Activated naive CD4-positive, alpha-beta T cell treated with anti-CD3 and anti-CD28 coated beads, Interleukin-2, amount 50 U/mL, for 24 hours (primary cell): Measurements from ENCODE around the gene MLXIP.
A peak's percentile ranks its signal among the peaks of the same experiment; 100 is the strongest.

Experiments used
- H3K27ac Mint-ChIP-seq: one replicate; pipeline ENCODE4 v1.8.0; 2021; ENCODE audit warnings: mild to moderate bottlenecking, mixed read lengths
- H3K27me3 Mint-ChIP-seq: one replicate; pipeline ENCODE4 v1.8.0; 2021; ENCODE audit warnings: mixed read lengths
- H3K36me3 Mint-ChIP-seq: one replicate; pipeline ENCODE4 v1.8.0; 2021; ENCODE audit warnings: mixed read lengths
- H3K4me1 Mint-ChIP-seq: one replicate; pipeline ENCODE4 v1.8.0; 2021; ENCODE audit warnings: mixed read lengths
- H3K4me3 Mint-ChIP-seq: one replicate; pipeline ENCODE4 v1.8.0; 2021; ENCODE audit warnings: mild to moderate bottlenecking, mixed read lengths
- H3K9me3 Mint-ChIP-seq: one replicate; pipeline ENCODE4 v1.8.0; 2021; ENCODE audit warnings: mixed read lengths

The MLXIP gene

GRCh38 chr12:122137681-122138080 is 59.1 kb downstream of the MLXIP start:
- Mint-ChIP-seq H3K4me1 (no peaks in the 10 kb centered on the region), H3K36me3 (no peaks in the 10 kb centered on the region), H3K9me3 (no peaks in the 10 kb centered on the region), H3K4me3 (no peak overlapping the region), H3K27me3 (no peaks in the 10 kb centered on the region), H3K27ac (no peak overlapping the region)

DNA sequence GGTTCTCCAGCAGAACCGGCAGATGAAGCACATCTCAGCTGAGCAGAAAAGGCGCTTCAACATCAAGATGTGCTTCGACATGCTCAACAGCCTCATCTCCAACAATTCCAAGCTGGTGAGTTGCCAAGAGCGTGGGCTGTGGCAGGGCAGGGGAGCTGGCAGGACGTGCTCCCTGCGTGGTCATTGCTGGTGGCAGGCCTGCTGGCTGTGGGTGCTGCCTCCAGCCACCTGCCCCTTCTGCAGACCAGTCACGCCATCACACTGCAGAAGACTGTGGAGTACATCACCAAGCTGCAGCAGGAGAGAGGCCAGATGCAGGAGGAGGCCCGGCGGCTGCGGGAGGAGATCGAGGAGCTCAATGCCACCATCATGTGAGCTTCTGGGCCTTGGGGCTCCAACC is 59.6 kb downstream of the MLXIP start:
- no peaks in the 10 kb centered on the region for H3K36me3 Mint-ChIP-seq
- H3K4me1 Mint-ChIP-seq, result no peaks in the 10 kb centered on the region
- H3K4me3 Mint-ChIP-seq, result no peak overlapping the region
- H3K27ac Mint-ChIP-seq, result no peak overlapping the region
- no peaks in the 10 kb centered on the region for H3K27me3 Mint-ChIP-seq
- no peaks in the 10 kb centered on the region for H3K9me3 Mint-ChIP-seq

DNA sequence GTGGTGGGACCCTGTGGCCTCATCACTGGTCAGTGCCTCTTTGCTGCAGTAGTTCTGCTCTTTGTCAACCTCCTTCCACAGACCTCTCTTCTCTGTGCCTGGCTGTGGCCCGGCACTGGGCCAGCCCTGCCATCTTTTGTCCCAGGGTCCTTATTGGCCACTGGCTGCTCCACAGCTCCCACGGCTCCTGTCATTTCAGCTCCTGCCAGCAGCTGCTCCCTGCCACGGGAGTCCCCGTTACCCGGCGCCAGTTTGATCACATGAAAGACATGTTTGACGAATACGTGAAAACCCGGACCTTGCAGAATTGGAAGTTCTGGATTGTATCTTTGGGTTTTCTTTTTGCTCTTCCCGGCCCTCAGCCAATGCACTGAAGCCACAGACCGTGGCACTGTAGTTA is 60.1 kb downstream of the MLXIP start:
- Mint-ChIP-seq H3K4me1 (no peaks in the 10 kb centered on the region), H3K4me3 (no peak overlapping the region), H3K27ac (no peak overlapping the region), H3K36me3 (no peaks in the 10 kb centered on the region), H3K27me3 (no peaks in the 10 kb centered on the region), H3K9me3 (no peaks in the 10 kb centered on the region)

GRCh38 chr12:122139266-122139665 is 60.7 kb downstream of the MLXIP start:
- Mint-ChIP-seq H3K27me3 (no peaks in the 10 kb centered on the region), H3K27ac (no peak overlapping the region), H3K4me1 (no peaks in the 10 kb centered on the region), H3K36me3 (no peaks in the 10 kb centered on the region), H3K9me3 (no peaks in the 10 kb centered on the region), H3K4me3 (no peak overlapping the region)

DNA sequence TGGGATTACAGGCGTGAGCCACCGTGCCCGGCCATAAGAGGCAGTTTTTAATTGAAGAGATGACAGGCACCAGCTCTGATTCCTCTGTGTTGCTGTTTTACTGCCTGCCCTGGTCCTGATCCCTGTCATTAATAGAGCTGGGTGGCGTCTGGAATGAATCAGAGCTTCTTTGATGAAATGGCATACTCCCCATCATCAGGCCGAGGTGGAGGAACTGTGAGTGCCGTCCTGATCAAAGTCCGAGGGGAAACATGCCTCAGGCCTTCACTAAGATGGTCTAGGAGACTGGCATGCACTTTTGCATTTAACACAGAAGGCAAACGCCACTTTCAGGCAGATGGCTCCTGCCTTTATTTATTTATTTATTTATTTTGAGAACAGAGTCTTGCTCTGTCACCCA is 61.4 kb downstream of the MLXIP start:
- Mint-ChIP-seq H3K4me3 (no peak overlapping the region), H3K4me1 (no peaks in the 10 kb centered on the region), H3K9me3 (no peaks in the 10 kb centered on the region), H3K27ac (no peak overlapping the region), H3K36me3 (no peaks in the 10 kb centered on the region), H3K27me3 (no peaks in the 10 kb centered on the region)

DNA sequence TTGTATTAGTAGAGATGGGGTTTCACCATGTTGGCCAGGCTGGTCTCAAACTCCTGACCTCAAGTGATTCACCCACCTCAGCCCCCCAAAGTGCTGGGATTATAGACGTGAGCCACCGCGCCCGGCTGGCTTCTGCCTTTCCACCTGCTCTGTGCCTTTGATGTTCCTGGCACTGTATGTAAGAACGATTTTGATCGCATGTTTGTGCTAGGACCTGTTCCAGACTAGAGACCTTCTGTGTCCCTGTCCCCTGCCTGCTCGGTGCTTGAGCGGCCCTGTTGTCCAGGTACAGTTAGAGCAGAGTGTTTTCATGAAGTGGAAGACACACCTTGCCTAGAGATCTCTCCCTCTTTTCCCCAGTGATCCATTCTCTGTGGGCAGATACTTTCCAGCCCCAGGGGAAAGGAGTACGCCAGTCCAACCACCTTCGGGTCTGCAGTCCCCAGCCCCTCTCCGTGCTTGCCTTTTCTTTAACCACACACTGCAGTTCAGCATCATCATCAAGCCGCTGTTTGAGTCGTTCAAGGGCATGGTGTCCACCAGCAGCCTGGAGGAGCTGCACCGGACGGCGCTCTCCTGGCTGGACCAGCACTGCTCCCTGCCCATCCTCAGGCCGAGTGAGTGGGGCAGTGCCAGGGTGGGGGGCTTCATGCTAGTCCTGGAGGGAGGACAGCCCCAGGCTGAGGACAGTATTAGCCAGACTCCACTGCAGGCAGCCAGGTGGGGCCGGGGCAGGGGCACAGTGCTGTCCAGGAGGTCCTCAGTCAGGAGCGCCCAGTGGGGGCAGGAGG is 62.1 kb downstream of the MLXIP start:
- Mint-ChIP-seq H3K27me3 (no peaks in the 10 kb centered on the region), H3K36me3 (no peaks in the 10 kb centered on the region), H3K4me3 (no peak overlapping the region), H3K9me3 (no peaks in the 10 kb centered on the region), H3K27ac (no peak overlapping the region), H3K4me1 (no peaks in the 10 kb centered on the region)

- H3K4me3 Mint-ChIP-seq, result no peak overlapping the region
- H3K4me1 Mint-ChIP-seq, result no peaks in the 10 kb centered on the region
- no peaks in the 10 kb centered on the region for H3K36me3 Mint-ChIP-seq
- no peaks in the 10 kb centered on the region for H3K9me3 Mint-ChIP-seq
- H3K27me3 Mint-ChIP-seq, result no peaks in the 10 kb centered on the region
- H3K27ac Mint-ChIP-seq, result no peak overlapping the region
Measured at GRCh38 chr12:122141911-122142725, 63.6 kb downstream of the MLXIP start.

DNA sequence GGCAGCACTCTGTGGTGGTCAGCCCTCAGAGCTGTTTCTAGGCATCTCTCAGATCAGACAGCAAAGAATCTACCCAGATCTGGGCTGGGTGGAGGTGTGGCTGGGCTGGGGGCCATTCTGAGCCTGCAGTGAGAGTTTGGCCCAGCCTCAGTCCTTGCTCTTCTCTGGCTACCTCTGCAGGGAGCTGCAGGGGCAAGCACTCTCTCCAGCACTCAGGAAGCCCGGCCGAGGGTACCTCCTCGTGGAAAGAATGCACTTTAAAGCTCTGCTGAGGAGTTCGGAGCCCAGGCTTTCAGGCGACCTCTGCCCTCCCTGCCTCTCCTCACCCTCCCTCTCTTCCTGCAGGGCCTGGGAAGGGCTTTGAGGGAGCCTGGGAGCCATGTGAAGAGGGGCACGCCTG is 64.3 kb downstream of the MLXIP start:
- H3K9me3 Mint-ChIP-seq, result no peaks in the 10 kb centered on the region

DNA sequence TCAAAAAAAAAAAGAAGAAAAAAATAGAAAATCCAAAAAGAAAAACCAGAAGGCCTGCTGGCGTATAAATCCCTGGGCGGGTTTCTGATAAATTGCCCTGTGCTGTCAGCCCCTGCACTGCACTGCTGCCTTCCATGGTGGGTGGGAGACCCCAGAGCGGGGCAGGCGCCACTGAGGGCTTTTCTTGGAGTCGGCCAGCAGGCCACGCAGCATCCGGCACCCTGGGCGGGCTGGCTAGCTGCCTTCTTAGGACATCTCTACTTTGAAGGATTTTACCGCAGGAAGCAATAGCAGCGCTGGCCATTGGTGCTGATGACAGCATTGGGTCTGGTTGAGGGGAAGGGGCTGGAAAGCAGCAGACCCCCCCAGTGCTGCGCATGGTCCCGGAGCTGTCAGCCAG is 66.3 kb downstream of the MLXIP start:
- Mint-ChIP-seq H3K36me3 (no peaks in the 10 kb centered on the region), H3K4me3 (no peak overlapping the region), H3K27ac (no peak overlapping the region), H3K9me3 (no peaks in the 10 kb centered on the region), H3K27me3 (no peaks in the 10 kb centered on the region), H3K4me1 (peaks cover 6% of the 10 kb centered on the region)

More for the DNA sequence above, 64.3 kb downstream of the MLXIP start:
- no peak overlapping the region for H3K4me3 Mint-ChIP-seq
- H3K27me3 Mint-ChIP-seq, result no peaks in the 10 kb centered on the region
- no peaks in the 10 kb centered on the region for H3K4me1 Mint-ChIP-seq
- H3K27ac Mint-ChIP-seq, result no peak overlapping the region
- no peaks in the 10 kb centered on the region for H3K36me3 Mint-ChIP-seq

GRCh38 chr12:122145505-122146330 is 67.2 kb downstream of the MLXIP start:
- Mint-ChIP-seq H3K4me3 (no peak overlapping the region), H3K36me3 (no peaks in the 10 kb centered on the region), H3K27me3 (no peaks in the 10 kb centered on the region), H3K9me3 (no peaks in the 10 kb centered on the region), H3K27ac (no peak overlapping the region), H3K4me1 (peaks cover 6% of the 10 kb centered on the region)

DNA sequence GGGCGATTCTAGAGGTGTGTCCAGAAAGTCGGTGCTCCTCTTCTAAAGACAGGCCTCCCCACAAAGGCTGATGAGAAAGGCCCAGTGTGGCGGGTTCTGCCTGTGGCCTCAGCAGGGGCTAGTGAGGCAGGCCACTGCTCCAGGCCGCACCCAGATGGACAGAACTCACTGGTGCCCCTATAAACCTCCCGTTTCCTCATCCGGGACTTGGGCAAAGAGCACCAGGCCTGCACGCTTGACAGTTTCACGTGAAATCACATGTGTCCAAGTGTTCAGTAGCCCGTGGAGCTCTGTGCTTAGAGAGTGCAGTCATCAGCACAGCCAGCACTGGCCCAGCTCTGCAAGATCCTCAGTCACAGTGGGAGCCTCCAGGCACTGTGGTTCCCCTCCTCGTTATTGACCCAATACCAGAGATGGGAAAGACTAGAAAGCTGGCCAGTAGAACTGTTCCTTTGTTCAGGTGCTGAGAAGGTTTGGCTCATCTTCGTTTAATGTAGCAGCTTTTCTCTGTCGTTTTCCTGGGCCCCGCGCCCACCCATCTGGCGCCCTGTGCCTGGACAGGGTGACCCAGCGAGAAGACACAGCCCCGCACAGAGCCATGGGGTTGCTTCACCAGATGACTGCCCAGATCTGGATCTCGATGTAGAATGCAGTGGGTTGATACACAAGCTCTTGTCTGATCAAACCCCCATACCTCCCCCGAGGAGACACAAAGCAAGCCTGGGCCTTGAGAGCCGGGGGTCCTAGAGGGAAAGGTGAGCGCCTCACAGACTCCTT is 69.1 kb downstream of the MLXIP start:
- no peaks in the 10 kb centered on the region for H3K36me3 Mint-ChIP-seq
- no peaks in the 10 kb centered on the region for H3K27me3 Mint-ChIP-seq
- H3K4me1 Mint-ChIP-seq, result peaks cover 6% of the 10 kb centered on the region
- H3K9me3 Mint-ChIP-seq, result no peaks in the 10 kb centered on the region
- no peak overlapping the region for H3K4me3 Mint-ChIP-seq
- H3K27ac Mint-ChIP-seq, result peak overlapping the region; percentile 13

- no peaks in the 10 kb centered on the region for H3K27me3 Mint-ChIP-seq
- H3K9me3 Mint-ChIP-seq, result no peaks in the 10 kb centered on the region
- H3K4me1 Mint-ChIP-seq, result peaks cover 6% of the 10 kb centered on the region
- peak overlapping the region; percentile 9 for H3K27ac Mint-ChIP-seq
- H3K4me3 Mint-ChIP-seq, result no peak overlapping the region
- H3K36me3 Mint-ChIP-seq, result no peaks in the 10 kb centered on the region
Measured at GRCh38 chr12:122148657-122149056, 70.1 kb downstream of the MLXIP start.

DNA sequence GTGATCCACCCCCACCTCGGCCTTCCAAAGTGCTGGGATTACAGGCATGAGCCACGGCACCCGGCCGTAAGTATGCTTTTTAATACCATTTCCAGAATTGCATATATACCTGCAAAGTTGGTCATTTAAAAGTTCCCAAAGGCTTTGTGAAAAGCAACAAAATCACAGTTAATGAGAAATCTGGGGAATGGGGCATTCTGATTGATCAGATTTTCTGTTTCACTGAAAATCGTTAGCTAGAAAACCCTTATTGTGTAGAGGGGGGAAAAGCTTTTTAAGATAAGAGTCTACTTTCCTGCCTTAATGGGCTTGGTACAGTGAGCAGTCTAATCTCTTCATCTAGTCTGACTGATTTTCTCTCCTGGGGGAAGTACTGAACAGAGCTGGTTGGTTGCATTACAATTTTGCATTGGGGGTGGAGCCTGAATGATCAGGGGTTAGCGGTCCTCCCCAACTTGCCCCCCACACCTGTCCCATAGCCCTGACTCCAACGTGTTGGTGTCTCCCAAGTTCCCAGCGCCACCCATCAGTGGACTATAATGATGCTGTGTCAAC is 71.6 kb downstream of the MLXIP start:
- Mint-ChIP-seq H3K36me3 (peaks cover 2% of the 10 kb centered on the region), H3K27me3 (no peaks in the 10 kb centered on the region), H3K4me3 (no peak overlapping the region), H3K4me1 (peaks cover 6% of the 10 kb centered on the region), H3K27ac (no peak overlapping the region), H3K9me3 (no peaks in the 10 kb centered on the region)

DNA sequence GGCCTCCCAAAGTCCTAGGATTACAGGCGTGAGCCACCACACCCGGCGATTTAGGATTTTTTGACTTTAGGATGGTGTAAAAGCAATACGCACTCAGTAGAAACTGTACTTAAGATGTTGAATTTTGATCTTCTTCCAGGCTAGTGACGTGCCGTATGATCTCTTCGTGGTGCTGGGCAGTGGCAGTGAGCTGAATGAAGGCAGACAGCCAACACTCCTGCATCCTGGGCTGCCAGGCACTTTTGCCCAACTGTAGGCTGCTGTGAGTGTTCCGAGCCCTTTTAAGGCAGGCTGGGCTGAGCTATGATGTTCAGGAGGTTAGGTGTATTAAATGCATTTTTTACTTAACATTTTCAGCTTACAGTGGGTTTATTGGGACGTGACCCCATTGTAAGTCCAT is 74.2 kb downstream of the MLXIP start:
- no peaks in the 10 kb centered on the region for H3K9me3 Mint-ChIP-seq
- no peaks in the 10 kb centered on the region for H3K27me3 Mint-ChIP-seq
- no peak overlapping the region for H3K27ac Mint-ChIP-seq
- peaks cover 4% of the 10 kb centered on the region for H3K36me3 Mint-ChIP-seq
- H3K4me3 Mint-ChIP-seq, result no peak overlapping the region
- peaks cover 6% of the 10 kb centered on the region for H3K4me1 Mint-ChIP-seq

DNA sequence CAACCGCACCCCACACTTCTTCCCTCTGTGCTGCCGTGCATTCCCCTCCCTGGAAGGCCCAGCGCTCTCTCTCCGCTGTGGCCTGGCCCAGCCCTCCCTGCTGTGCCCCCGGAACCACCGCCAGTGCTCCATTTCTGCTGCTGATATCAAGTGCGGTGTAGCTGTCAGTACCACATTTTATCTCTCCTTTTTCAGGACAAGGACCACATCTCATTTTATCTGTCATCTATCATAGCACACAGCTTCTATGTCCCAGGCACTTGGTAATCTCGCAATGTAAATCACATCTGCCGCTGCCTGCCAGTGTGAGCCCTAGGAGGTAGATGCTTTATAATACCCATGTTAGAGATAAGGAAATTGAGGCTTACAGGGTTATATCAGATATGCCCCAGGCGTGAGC is 77.1 kb downstream of the MLXIP start:
- H3K27ac Mint-ChIP-seq, result no peak overlapping the region
- H3K27me3 Mint-ChIP-seq, result no peaks in the 10 kb centered on the region
- no peak overlapping the region for H3K4me3 Mint-ChIP-seq
- peaks cover 4% of the 10 kb centered on the region for H3K36me3 Mint-ChIP-seq
- no peaks in the 10 kb centered on the region for H3K9me3 Mint-ChIP-seq
- no peaks in the 10 kb centered on the region for H3K4me1 Mint-ChIP-seq
